ENCODE data around the gene HSPA1L.
A peak's percentile ranks its signal among the peaks of the same experiment; 100 is the strongest.

The HSPA1L gene

GRCh38 chr6:31834367-31835250 lies 19.5 kb upstream of the HSPA1L start:
- DNase-seq (ENCODE audit: low read depth) = no peak
- TF ChIP-seq CTCF (conservative IDR thresholded peaks at IDR 0.05; ENCODE audit: low read depth, low read length) = no peak
- H3K4me3 ChIP-seq (ENCODE audit: low read length) = peak overlapping the region; percentile 97

- TF ChIP-seq CTCF (conservative IDR thresholded peaks at IDR 0.05; ENCODE audit: low read depth, low read length) = no peak
- peak overlapping the region; percentile 57 for H3K4me3 ChIP-seq (ENCODE audit: low read length)
- DNase-seq (ENCODE audit: low read depth) = no peak
Measured at GRCh38 chr6:31831350-31832215, 16.5 kb upstream of the HSPA1L start.

- DNase-seq (ENCODE audit: low read depth) = no peak
- TF ChIP-seq CTCF (conservative IDR thresholded peaks at IDR 0.05; ENCODE audit: low read depth, low read length) = no peak
- H3K4me3 ChIP-seq (ENCODE audit: low read length) = peak overlapping the region; percentile 57
Measured at GRCh38 chr6:31830886-31831335, 15.8 kb upstream of the HSPA1L start.

GRCh38 chr6:31829633-31830283 lies 14.7 kb upstream of the HSPA1L start:
- DNase-seq (ENCODE audit: low read depth) = no peak
- H3K4me3 ChIP-seq (ENCODE audit: low read length) = peak overlapping the region; percentile 57
- peak; percentile 31 for TF ChIP-seq CTCF (conservative IDR thresholded peaks at IDR 0.05; ENCODE audit: low read depth, low read length)

- TF ChIP-seq CTCF (conservative IDR thresholded peaks at IDR 0.05; ENCODE audit: low read depth, low read length) = no peak
- DNase-seq (ENCODE audit: low read depth) = peak; percentile 99
- peak within 1 kb of the TSS; percentile 77 for H3K4me3 ChIP-seq (ENCODE audit: low read length)
Measured at GRCh38 chr6:31827286-31828079, 12.4 kb upstream of the HSPA1L start, which contains the start of gene HSPA1B. TSS of gene HSPA1B (plus strand) at chr6:31827738. CDS start at chr6:31827951, 213 bp downstream.

GRCh38 chr6:31826793-31827285 lies 11.8 kb upstream of the HSPA1L start:
- DNase-seq (ENCODE audit: low read depth) = no peak
- no peak for TF ChIP-seq CTCF (conservative IDR thresholded peaks at IDR 0.05; ENCODE audit: low read depth, low read length)
- peak overlapping the region; percentile 42 for H3K4me3 ChIP-seq (ENCODE audit: low read length)

Measured in retinal pigment epithelial cell (primary cell).